Right hindlimb (tissue), 1 donor: ENCODE measurements around the gene ZBED1.
"Not testable (repeated sequence)": the region's sequence is repeated elsewhere in the genome, so short reads cannot be mapped to it uniquely, and the experiment has no call there.

ENCODE experiments used
- DNase-seq: peaks from one replicate; pipeline ENCODE4 v3.0.0-alpha.2; 2018

The ZBED1 gene

GRCh38 chrX:2473064-2473463 is 27.7 kb downstream of the ZBED1 start:
- peak; percentile 6 for DNase-seq

- DNase-seq: no peak
Measured at GRCh38 chrX:2471641-2472040, 29.1 kb downstream of the ZBED1 start.

GRCh38 chrX:2471126-2471525 is 29.6 kb downstream of the ZBED1 start:
- DNase-seq: not testable (repeated sequence)

GRCh38 chrX:2469852-2470251 is 30.9 kb downstream of the ZBED1 start:
- DNase-seq: not testable (repeated sequence)

GRCh38 chrX:2469196-2469685 is 31.5 kb downstream of the ZBED1 start:
- DNase-seq: no peak

GRCh38 chrX:2468261-2469195 is 32.2 kb downstream of the ZBED1 start:
- DNase-seq: no peak

GRCh38 chrX:2466876-2467656 is 33.7 kb downstream of the ZBED1 start:
- no peak for DNase-seq

- no peak for DNase-seq
Measured at GRCh38 chrX:2464677-2465166, 36.1 kb downstream of the ZBED1 start.

- no peak for DNase-seq
Measured at GRCh38 chrX:2463973-2464676, 36.7 kb downstream of the ZBED1 start.

GRCh38 chrX:2463481-2463880 is 37.3 kb downstream of the ZBED1 start:
- not testable (repeated sequence) for DNase-seq

- DNase-seq: no peak
Measured at GRCh38 chrX:2462780-2463179, 38.0 kb downstream of the ZBED1 start.

- no peak for DNase-seq
Measured at GRCh38 chrX:2462074-2462473, 38.7 kb downstream of the ZBED1 start.

- DNase-seq: no peak
Measured at GRCh38 chrX:2461711-2462016, 39.1 kb downstream of the ZBED1 start.

GRCh38 chrX:2460821-2461710 is 39.7 kb downstream of the ZBED1 start:
- DNase-seq: not testable (repeated sequence)

GRCh38 chrX:2460048-2460447 is 40.7 kb downstream of the ZBED1 start:
- not testable (repeated sequence) for DNase-seq

GRCh38 chrX:2458309-2458708 is 42.5 kb downstream of the ZBED1 start:
- DNase-seq: no peak

- DNase-seq: no peak
Measured at GRCh38 chrX:2457289-2458133, 43.3 kb downstream of the ZBED1 start.

GRCh38 chrX:2456091-2456490 is 44.7 kb downstream of the ZBED1 start:
- DNase-seq: not testable (repeated sequence)

- DNase-seq: not testable (repeated sequence)
Measured at GRCh38 chrX:2454620-2455019, 46.2 kb downstream of the ZBED1 start.

GRCh38 chrX:2452799-2453198 is 48.0 kb downstream of the ZBED1 start:
- DNase-seq: no peak

- no peak for DNase-seq
Measured at GRCh38 chrX:2452317-2452784, 48.4 kb downstream of the ZBED1 start.
